Neutrophil (primary cell): ENCODE data around the gene DAB2.

Source experiments
- H3K27ac ChIP-seq: fragments of 200-600 bp; sonication (generic); 2 replicates; pipeline ENCODE4 v1.5.1; 2016; ENCODE audit warnings: mild to moderate bottlenecking, moderate library complexity
- H3K27me3 ChIP-seq: fragments of 200-600 bp; sonication (generic); 2 replicates; pipeline ENCODE4 v1.6.0; 2016; ENCODE audit warnings: mild to moderate bottlenecking
- H3K36me3 ChIP-seq: fragments of 200-600 bp; sonication (generic); 2 replicates; pipeline ENCODE4 v1.5.1; 2017
- H3K4me1 ChIP-seq, 2 experiments: fragments of 200-600 bp in 1 of 2; sonication (generic) in 1 of 2; 1 replicate in 1 of 2; 2 replicates in 1 of 2; pipeline versions ENCODE4 v1.5.1 to v1.6.1; 2013 to 2016; ENCODE audit warnings: low read depth in 1 of 2, low read length in 1 of 2, mild to moderate bottlenecking in 1 of 2, moderate library complexity in 1 of 2; ENCODE audit not compliant: control insufficient read depth in 1 of 2, insufficient read depth in 1 of 2
- H3K4me3 ChIP-seq, 2 experiments: fragments of 200-600 bp in 1 of 2; sonication (generic) in 1 of 2; 1 replicate in 1 of 2; 2 replicates in 1 of 2; pipeline ENCODE4 v1.5.1; 2013 to 2016; ENCODE audit warnings: low read depth in 1 of 2, low read length in 1 of 2, mild to moderate bottlenecking in 1 of 2, moderate library complexity in 1 of 2
- H3K9me3 ChIP-seq: fragments of 200-600 bp; sonication (generic); 2 replicates; pipeline ENCODE4 v1.5.1; 2016
- TF ChIP-seq, protein P1 (sequence below): fragments of 200-600 bp; sonication (generic); IDR thresholded peaks from 2 replicates; pipeline ENCODE4 v1.5.1; 2016; ENCODE audit warnings: antibody characterized with exemption

The DAB2 gene

DNA sequence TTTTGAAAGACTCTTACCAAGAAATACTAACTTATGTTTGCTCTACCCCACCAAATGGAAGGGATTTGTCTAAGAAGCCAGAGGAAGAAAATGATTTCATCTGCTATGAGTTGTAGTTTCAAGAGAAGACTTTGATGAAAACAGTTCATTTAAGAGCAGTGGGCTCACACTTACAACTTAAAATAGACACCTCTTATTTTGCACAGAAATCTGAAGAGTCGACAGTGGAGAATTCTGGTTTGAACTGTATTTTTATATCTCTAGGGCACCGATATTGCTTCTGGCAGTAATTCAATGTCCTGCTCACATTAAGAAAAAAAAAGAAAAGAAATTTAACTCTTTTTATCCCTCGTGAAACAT is 1.9 kb upstream of the DAB2 start:
- Histone ChIP-seq H3K4me1 (peaks cover 8 to 15% of the 10 kb centered on the region in 2 experiments), H3K36me3 (no peaks in the 10 kb centered on the region), H3K4me3 (no peak overlapping the region), H3K27me3 (peaks cover 50% of the 10 kb centered on the region), H3K9me3 (no peaks in the 10 kb centered on the region), H3K27ac (no peak overlapping the region)
- TF ChIP-seq, protein P1, sequence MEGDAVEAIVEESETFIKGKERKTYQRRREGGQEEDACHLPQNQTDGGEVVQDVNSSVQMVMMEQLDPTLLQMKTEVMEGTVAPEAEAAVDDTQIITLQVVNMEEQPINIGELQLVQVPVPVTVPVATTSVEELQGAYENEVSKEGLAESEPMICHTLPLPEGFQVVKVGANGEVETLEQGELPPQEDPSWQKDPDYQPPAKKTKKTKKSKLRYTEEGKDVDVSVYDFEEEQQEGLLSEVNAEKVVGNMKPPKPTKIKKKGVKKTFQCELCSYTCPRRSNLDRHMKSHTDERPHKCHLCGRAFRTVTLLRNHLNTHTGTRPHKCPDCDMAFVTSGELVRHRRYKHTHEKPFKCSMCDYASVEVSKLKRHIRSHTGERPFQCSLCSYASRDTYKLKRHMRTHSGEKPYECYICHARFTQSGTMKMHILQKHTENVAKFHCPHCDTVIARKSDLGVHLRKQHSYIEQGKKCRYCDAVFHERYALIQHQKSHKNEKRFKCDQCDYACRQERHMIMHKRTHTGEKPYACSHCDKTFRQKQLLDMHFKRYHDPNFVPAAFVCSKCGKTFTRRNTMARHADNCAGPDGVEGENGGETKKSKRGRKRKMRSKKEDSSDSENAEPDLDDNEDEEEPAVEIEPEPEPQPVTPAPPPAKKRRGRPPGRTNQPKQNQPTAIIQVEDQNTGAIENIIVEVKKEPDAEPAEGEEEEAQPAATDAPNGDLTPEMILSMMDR: no peak

DNA sequence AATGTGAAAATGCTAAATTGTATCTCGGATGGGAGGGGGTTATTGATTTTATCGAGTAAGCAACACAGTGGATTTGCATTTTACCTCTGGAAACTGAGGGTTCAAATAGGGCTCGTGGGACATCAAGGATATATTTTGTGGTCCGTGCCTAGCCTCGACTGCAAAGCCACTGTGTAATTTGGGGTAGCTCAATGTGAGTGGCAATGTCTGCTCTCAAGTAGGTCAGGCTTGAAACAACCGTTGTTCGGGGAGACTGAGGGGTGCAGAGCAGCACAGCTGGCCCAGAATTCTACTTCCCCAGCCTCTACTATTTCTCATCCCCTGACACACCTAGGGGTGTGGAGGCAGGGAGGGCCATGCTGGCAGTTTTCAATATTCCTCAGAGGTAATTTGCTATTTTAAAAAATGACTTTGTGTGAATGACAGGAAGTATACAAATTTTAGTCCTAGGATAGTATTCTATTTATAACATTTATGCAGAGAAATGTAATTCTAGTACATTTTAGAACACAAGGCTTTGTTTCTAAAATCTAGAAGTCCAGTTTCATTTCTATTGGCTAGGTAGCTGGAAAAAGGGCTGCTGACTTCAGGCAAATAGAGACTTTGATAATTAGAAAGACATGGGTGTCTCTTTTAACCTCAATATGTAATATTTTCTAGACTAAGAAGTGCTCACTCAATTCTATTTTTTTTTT is 1.4 kb upstream of the DAB2 start:
- TF ChIP-seq, protein P1: no peak
- Histone ChIP-seq H3K9me3 (no peaks in the 10 kb centered on the region), H3K27ac (no peak overlapping the region), H3K36me3 (no peaks in the 10 kb centered on the region), H3K27me3 (peaks cover 50% of the 10 kb centered on the region), H3K4me3 (no peak overlapping the region), H3K4me1 (peaks cover 8 to 15% of the 10 kb centered on the region in 2 experiments)

DNA sequence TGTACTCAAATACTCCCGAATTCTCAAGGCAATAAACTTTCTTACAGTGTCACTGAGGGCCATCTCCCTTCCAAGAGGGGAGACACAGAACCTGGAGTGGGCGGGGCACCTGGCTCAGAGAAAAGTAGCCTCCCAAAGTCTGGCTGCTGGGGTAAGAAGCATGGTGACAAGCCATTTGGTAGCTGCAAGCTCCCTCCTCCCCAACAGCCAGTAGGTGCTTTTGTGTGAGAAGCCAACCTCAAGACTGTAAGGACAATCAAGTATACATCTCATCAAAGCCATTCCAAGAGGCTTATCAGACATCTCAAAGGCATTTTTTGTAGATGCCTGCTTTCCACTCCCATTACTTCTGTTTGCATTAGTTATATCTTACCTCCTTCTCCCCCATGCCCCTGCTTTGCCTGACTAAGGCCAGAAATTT is 1.4 kb downstream of the DAB2 start:
- TF ChIP-seq, protein P1: no peak
- Histone ChIP-seq H3K4me3 (no peak overlapping the region), H3K4me1 (peaks cover 8 to 15% of the 10 kb centered on the region in 2 experiments), H3K27me3 (peaks cover 50% of the 10 kb centered on the region), H3K36me3 (no peaks in the 10 kb centered on the region), H3K9me3 (no peaks in the 10 kb centered on the region), H3K27ac (no peak overlapping the region)

DNA sequence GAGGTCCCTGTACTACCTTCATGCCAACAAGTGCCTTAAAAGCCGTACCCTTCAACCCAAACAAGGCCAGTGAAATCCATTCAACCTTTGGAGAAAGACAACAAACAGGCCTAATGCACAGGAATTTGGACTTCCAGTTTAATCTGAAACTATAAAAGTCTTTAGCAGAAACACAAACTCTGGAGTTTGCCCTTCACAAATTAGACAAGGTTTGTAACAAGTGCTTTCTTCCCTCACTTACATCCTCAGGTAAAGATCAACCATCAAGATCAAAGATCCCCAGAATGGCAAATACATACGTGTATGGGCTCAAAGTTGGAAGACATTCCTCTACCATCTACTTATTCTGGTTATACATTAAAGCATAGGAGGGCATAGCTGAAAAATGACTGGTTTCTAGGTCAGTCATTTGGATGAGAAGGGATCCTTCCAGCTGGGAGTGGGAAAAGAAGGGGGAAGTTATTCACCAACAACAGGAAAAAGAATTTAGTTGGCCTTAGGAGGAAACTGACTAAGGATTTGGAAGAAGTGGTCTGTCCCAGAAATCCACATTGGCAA is 2.0 kb downstream of the DAB2 start:
- peaks cover 50% of the 10 kb centered on the region for H3K27me3 ChIP-seq
- H3K4me3 ChIP-seq: no peak overlapping the region
- no peaks in the 10 kb centered on the region for H3K9me3 ChIP-seq
- no peaks in the 10 kb centered on the region for H3K36me3 ChIP-seq
- H3K27ac ChIP-seq: no peak overlapping the region
- H3K4me1 ChIP-seq: peaks cover 8 to 15% of the 10 kb centered on the region in 2 experiments
- TF ChIP-seq, protein P1: no peak

DNA sequence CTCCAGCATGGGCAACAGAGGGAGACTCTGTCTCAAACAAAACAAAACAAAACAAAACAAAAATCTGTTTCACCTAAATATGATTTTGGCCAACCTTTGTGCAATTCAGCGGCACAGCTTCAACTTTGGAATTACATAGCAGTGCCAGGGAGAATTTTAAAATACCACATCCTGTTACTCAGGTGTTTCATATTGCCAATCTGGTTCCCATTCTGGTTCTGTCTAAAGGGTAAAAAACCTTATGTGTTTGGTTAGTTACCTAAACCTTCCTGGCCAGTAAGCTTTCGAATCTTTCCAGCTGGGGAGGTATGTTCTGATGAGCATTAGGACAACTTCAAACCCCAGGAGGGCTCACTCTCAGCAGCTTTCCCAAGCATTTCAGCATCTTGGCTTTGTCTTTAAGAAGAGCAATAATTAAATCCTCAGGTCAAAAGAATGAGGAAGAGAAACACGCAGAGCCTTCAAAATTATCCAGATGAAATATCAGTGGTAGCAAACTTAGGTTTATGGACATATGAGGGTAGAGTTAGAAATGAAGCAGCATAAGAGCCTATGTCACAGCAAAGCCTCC is 2.7 kb downstream of the DAB2 start:
- TF ChIP-seq, protein P1: no peak
- H3K27me3 ChIP-seq: peaks cover 43% of the 10 kb centered on the region
- peaks cover 8 to 15% of the 10 kb centered on the region in 2 experiments for H3K4me1 ChIP-seq
- no peak overlapping the region for H3K4me3 ChIP-seq
- H3K36me3 ChIP-seq: no peaks in the 10 kb centered on the region
- H3K9me3 ChIP-seq: no peaks in the 10 kb centered on the region
- no peak overlapping the region for H3K27ac ChIP-seq
